Measurements from ENCODE around the gene ZKSCAN2.

The ZKSCAN2 gene

DNA sequence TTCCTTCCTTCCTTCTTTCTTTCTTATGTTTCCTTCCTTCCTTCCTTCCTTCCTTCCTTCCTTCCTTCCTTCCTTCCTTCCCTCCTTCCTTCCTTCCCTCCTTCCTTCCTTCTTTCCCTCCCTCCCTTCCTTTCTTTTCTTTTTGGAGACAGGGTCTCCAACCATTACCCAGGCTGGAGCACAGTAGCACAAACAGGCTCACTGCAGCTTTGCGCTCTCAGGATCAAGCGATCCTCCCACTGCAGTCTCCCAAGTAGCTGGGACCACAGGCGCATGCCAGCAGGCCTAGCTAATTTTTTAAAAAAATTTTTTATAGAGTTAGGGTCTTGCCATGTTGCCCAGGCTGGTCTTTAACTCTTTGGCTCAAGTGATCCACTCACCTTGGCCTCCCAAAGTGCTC lies 31.8 kb upstream of the ZKSCAN2 start:
- TF ChIP-seq, protein P1, sequence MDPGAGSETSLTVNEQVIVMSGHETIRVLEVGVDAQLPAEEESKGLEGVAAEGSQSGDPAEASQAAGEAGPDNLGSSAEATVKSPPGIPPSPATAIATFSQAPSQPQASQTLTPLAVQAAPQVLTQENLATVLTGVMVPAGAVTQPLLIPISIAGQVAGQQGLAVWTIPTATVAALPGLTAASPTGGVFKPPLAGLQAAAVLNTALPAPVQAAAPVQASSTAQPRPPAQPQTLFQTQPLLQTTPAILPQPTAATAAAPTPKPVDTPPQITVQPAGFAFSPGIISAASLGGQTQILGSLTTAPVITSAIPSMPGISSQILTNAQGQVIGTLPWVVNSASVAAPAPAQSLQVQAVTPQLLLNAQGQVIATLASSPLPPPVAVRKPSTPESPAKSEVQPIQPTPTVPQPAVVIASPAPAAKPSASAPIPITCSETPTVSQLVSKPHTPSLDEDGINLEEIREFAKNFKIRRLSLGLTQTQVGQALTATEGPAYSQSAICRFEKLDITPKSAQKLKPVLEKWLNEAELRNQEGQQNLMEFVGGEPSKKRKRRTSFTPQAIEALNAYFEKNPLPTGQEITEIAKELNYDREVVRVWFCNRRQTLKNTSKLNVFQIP (CRISPR knock-in tag; IDR thresholded peaks at IDR 0.05; ENCODE audit: borderline replicate concordance, low read depth), result no peak
- TF ChIP-seq TCF4 (CRISPR knock-in tag; IDR thresholded peaks at IDR 0.05; ENCODE audit: borderline replicate concordance), result no peak
- TF ChIP-seq OSR1 (CRISPR knock-in tag; IDR thresholded peaks at IDR 0.05), result no peak
- no peak for TF ChIP-seq CSDC2 (CRISPR knock-in tag; IDR thresholded peaks at IDR 0.05)
- no peak for TF ChIP-seq ARNTL (CRISPR knock-in tag; IDR thresholded peaks at IDR 0.05; ENCODE audit: borderline replicate concordance, low read depth)
- no peak for TF ChIP-seq GLIS3 (CRISPR knock-in tag; IDR thresholded peaks at IDR 0.05)
- no peak for TF ChIP-seq BACH2 (CRISPR knock-in tag; IDR thresholded peaks at IDR 0.05; ENCODE audit: borderline replicate concordance)
- TF ChIP-seq RARB (CRISPR knock-in tag; IDR thresholded peaks at IDR 0.05), result no peak
- no peak for TF ChIP-seq TOX (CRISPR knock-in tag; IDR thresholded peaks at IDR 0.05; ENCODE audit: borderline replicate concordance)
- no peak for TF ChIP-seq ZFP30 (CRISPR knock-in tag; IDR thresholded peaks at IDR 0.05)
- TF ChIP-seq ZNF565 (CRISPR knock-in tag; conservative IDR thresholded peaks at IDR 0.05; ENCODE audit: low read depth), result no peak
- no peak for TF ChIP-seq PPARA (CRISPR knock-in tag; IDR thresholded peaks at IDR 0.05; ENCODE audit: borderline replicate concordance)
- TF ChIP-seq, protein P2, sequence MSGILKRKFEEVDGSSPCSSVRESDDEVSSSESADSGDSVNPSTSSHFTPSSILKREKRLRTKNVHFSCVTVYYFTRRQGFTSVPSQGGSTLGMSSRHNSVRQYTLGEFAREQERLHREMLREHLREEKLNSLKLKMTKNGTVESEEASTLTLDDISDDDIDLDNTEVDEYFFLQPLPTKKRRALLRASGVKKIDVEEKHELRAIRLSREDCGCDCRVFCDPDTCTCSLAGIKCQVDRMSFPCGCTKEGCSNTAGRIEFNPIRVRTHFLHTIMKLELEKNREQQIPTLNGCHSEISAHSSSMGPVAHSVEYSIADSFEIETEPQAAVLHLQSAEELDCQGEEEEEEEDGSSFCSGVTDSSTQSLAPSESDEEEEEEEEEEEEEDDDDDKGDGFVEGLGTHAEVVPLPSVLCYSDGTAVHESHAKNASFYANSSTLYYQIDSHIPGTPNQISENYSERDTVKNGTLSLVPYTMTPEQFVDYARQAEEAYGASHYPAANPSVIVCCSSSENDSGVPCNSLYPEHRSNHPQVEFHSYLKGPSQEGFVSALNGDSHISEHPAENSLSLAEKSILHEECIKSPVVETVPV (CRISPR knock-in tag; IDR thresholded peaks at IDR 0.05), result no peak
- no peak for TF ChIP-seq ZNF70 (CRISPR knock-in tag; IDR thresholded peaks at IDR 0.05)
- no peak for TF ChIP-seq ZNF8 (CRISPR knock-in tag; IDR thresholded peaks at IDR 0.05)
- TF ChIP-seq ZFP3 (CRISPR knock-in tag; IDR thresholded peaks at IDR 0.05), result no peak
- TF ChIP-seq, protein P3, sequence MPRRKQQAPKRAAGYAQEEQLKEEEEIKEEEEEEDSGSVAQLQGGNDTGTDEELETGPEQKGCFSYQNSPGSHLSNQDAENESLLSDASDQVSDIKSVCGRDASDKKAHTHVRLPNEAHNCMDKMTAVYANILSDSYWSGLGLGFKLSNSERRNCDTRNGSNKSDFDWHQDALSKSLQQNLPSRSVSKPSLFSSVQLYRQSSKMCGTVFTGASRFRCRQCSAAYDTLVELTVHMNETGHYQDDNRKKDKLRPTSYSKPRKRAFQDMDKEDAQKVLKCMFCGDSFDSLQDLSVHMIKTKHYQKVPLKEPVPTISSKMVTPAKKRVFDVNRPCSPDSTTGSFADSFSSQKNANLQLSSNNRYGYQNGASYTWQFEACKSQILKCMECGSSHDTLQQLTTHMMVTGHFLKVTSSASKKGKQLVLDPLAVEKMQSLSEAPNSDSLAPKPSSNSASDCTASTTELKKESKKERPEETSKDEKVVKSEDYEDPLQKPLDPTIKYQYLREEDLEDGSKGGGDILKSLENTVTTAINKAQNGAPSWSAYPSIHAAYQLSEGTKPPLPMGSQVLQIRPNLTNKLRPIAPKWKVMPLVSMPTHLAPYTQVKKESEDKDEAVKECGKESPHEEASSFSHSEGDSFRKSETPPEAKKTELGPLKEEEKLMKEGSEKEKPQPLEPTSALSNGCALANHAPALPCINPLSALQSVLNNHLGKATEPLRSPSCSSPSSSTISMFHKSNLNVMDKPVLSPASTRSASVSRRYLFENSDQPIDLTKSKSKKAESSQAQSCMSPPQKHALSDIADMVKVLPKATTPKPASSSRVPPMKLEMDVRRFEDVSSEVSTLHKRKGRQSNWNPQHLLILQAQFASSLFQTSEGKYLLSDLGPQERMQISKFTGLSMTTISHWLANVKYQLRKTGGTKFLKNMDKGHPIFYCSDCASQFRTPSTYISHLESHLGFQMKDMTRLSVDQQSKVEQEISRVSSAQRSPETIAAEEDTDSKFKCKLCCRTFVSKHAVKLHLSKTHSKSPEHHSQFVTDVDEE (CRISPR knock-in tag; IDR thresholded peaks at IDR 0.05), result no peak
- TF ChIP-seq SNAI2 (CRISPR knock-in tag; IDR thresholded peaks at IDR 0.05), result no peak
- no peak for ATAC-seq

DNA sequence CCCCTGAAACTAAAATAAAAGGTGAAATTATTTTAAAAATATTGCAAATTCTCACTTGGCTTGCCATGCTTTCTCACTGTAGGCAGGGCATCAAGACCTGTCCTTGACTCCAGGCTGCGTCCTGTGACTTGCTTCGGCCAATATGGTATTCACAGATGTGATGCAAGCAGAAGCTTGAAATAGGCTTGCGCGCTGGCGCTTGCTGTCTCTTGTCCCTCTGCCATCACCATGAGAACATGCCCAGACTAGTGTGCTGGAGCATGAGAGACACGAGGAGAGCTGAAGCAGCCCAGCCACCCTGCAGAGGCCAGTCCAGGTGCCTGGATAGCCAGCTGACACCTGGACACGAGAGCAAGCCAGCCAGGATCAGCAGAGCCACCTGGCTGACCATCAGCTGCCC lies 21.8 kb upstream of the ZKSCAN2 start:
- TF ChIP-seq CSDC2 (CRISPR knock-in tag; IDR thresholded peaks at IDR 0.05) (no peak), TOX (CRISPR knock-in tag; IDR thresholded peaks at IDR 0.05; ENCODE audit: borderline replicate concordance) (no peak), ZNF70 (CRISPR knock-in tag; IDR thresholded peaks at IDR 0.05) (no peak), ZFP3 (CRISPR knock-in tag; IDR thresholded peaks at IDR 0.05) (no peak), TCF4 (CRISPR knock-in tag; IDR thresholded peaks at IDR 0.05; ENCODE audit: borderline replicate concordance) (no peak), ZNF565 (CRISPR knock-in tag; conservative IDR thresholded peaks at IDR 0.05; ENCODE audit: low read depth) (no peak)

DNA sequence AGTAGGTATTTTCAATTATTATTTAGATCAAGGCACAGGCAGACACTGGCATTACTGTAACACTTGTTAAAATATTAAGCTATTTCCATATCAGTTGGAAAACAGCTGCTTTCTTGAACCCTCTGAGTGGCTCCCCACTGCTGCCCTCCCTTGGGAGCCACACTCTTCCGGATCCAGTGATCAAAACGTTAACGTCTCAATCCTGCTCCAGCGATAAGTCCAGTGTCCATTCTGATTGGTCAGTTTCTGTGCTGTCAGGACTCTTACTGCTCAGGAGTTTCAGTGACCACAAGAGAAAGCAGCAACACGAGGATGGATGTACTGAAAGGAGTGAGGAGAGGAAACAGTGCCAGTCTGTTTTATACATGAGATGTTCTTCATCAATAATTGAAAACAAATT lies 13.8 kb upstream of the ZKSCAN2 start:
- no peak for TF ChIP-seq RARB (CRISPR knock-in tag; IDR thresholded peaks at IDR 0.05)
- TF ChIP-seq OSR1 (CRISPR knock-in tag; IDR thresholded peaks at IDR 0.05), result no peak
- TF ChIP-seq CSDC2 (CRISPR knock-in tag; IDR thresholded peaks at IDR 0.05), result no peak
- no peak for TF ChIP-seq ZNF565 (CRISPR knock-in tag; conservative IDR thresholded peaks at IDR 0.05; ENCODE audit: low read depth)
- no peak for TF ChIP-seq TCF4 (CRISPR knock-in tag; IDR thresholded peaks at IDR 0.05; ENCODE audit: borderline replicate concordance)
- TF ChIP-seq, protein P3 (CRISPR knock-in tag; IDR thresholded peaks at IDR 0.05), result no peak
- no peak for TF ChIP-seq ZNF70 (CRISPR knock-in tag; IDR thresholded peaks at IDR 0.05)
- TF ChIP-seq ARNTL (CRISPR knock-in tag; IDR thresholded peaks at IDR 0.05; ENCODE audit: borderline replicate concordance, low read depth), result no peak
- TF ChIP-seq, protein P1 (CRISPR knock-in tag; IDR thresholded peaks at IDR 0.05; ENCODE audit: borderline replicate concordance, low read depth), result no peak
- no peak for TF ChIP-seq TOX (CRISPR knock-in tag; IDR thresholded peaks at IDR 0.05; ENCODE audit: borderline replicate concordance)
- no peak for TF ChIP-seq ZFP3 (CRISPR knock-in tag; IDR thresholded peaks at IDR 0.05)
- TF ChIP-seq, protein P2 (CRISPR knock-in tag; IDR thresholded peaks at IDR 0.05), result no peak
- no peak for TF ChIP-seq ISL1 (CRISPR knock-in tag; IDR thresholded peaks at IDR 0.05)
- ATAC-seq, result no peak

More for the DNA sequence above, 21.8 kb upstream of the ZKSCAN2 start:
- no peak for ATAC-seq

Measured in SK-N-SH treated with all-trans-retinoic acid at 6 μM for 48 hours (cell line).